ENCODE data around the gene B3GALT5.

GRCh38 chr21:39620856-39621255 lies 8.1 kb downstream of the B3GALT5 start:
- no peak for TF ChIP-seq CTCF (conservative IDR thresholded peaks at IDR 0.05; ENCODE audit: low read depth, low read length)
- TF ChIP-seq POLR2A (IDR thresholded peaks at IDR 0.05; ENCODE audit: low read depth, low read length): no peak
- TF ChIP-seq USF2 (IDR thresholded peaks at IDR 0.05; ENCODE audit: low read depth, low read length): no peak
- no peak for TF ChIP-seq RCOR1 (IDR thresholded peaks at IDR 0.05; ENCODE audit: insufficient replicate concordance, low read length)
- TF ChIP-seq CEBPB (IDR thresholded peaks at IDR 0.05; ENCODE audit: low read depth, low read length): no peak
- TF ChIP-seq RFX5 (IDR thresholded peaks at IDR 0.05; ENCODE audit: low read depth, low read length): no peak
- no peak for TF ChIP-seq RAD21 (IDR thresholded peaks at IDR 0.05; ENCODE audit: low read length)
- no peak for TF ChIP-seq SMC3 (IDR thresholded peaks at IDR 0.05; ENCODE audit: low read depth, low read length)
- no peak for TF ChIP-seq MAFK (IDR thresholded peaks at IDR 0.05; ENCODE audit: low read depth, low read length)
- TF ChIP-seq ELK1 (IDR thresholded peaks at IDR 0.05; ENCODE audit: borderline replicate concordance, low read depth, low read length): no peak
- no peak for TF ChIP-seq FOS (IDR thresholded peaks at IDR 0.05; ENCODE audit: low read depth, low read length)
- TF ChIP-seq MXI1 (IDR thresholded peaks at IDR 0.05; ENCODE audit: borderline replicate concordance, low read depth, low read length): no peak
- no peak for TF ChIP-seq CHD1 (IDR thresholded peaks at IDR 0.05; ENCODE audit: low read depth, low read length)
